H54 (cell line): ENCODE results near the gene WDR88.
"Not testable (repeated sequence)": the region's sequence is repeated elsewhere in the genome, so short reads cannot be mapped to it uniquely, and the experiment has no call there.

Source experiments
- DNase-seq: peaks from one replicate; pipeline ENCODE4 v3.0.0; 2011; ENCODE audit warnings: low spot score, mixed read lengths; ENCODE audit not compliant: insufficient read length
- FAIRE-seq: peaks from 3 replicates; lab custom pipeline; 2011; peaks lifted over from hg19 to GRCh38; lab: Jason Lieb, UNC
- POLR2A ChIP-seq: IDR thresholded peaks from 2 replicates; pipeline ENCODE4 v1.6.1; 2011; ENCODE audit warnings: low read depth, mild to moderate bottlenecking, low read length

WDR88 gene

GRCh38 chr19:33202546-33203507 is 70.9 kb downstream of the WDR88 start:
- no peak for DNase-seq
- FAIRE-seq: no peak
- no peak for TF ChIP-seq POLR2A

GRCh38 chr19:33203529-33203928 is 71.6 kb downstream of the WDR88 start:
- TF ChIP-seq POLR2A: no peak

GRCh38 chr19:33204136-33204973 is 72.4 kb downstream of the WDR88 start:
- DNase-seq: no peak
- no peak for FAIRE-seq
- TF ChIP-seq POLR2A: no peak

More at GRCh38 chr19:33203529-33203928, 71.6 kb downstream of the WDR88 start:
- DNase-seq (no peak), FAIRE-seq (no peak)

- TF ChIP-seq POLR2A: no peak
- FAIRE-seq: no peak
These were observed 73.2 kb downstream of the WDR88 start for GRCh38 chr19:33205110-33205509.

GRCh38 chr19:33205531-33206260 is 73.8 kb downstream of the WDR88 start:
- FAIRE-seq: no peak

More at GRCh38 chr19:33205110-33205509, 73.2 kb downstream of the WDR88 start:
- no peak for DNase-seq

GRCh38 chr19:33206261-33207039 is 74.5 kb downstream of the WDR88 start:
- DNase-seq (no peak), FAIRE-seq (no peak)
- TF ChIP-seq POLR2A: no peak

More at GRCh38 chr19:33205531-33206260, 73.8 kb downstream of the WDR88 start:
- no peak for TF ChIP-seq POLR2A
- no peak for DNase-seq

- TF ChIP-seq POLR2A: no peak
- DNase-seq (no peak), FAIRE-seq (no peak)
These were observed 75.2 kb downstream of the WDR88 start for GRCh38 chr19:33207040-33207620.

- TF ChIP-seq POLR2A: no peak
- DNase-seq (no peak), FAIRE-seq (no peak)
These were observed 76.0 kb downstream of the WDR88 start for GRCh38 chr19:33207903-33208302.

GRCh38 chr19:33208371-33208895 is 76.5 kb downstream of the WDR88 start:
- no peak for FAIRE-seq
- TF ChIP-seq POLR2A: no peak
- DNase-seq: no peak

- DNase-seq (no peak), FAIRE-seq (no peak)
- no peak for TF ChIP-seq POLR2A
These were observed 77.3 kb downstream of the WDR88 start for GRCh38 chr19:33208904-33209849.

- not testable (repeated sequence) for DNase-seq, FAIRE-seq
These were observed 77.9 kb downstream of the WDR88 start for GRCh38 chr19:33209850-33210230.
